Stimulated activated naive CD8-positive, alpha-beta T cell treated with anti-CD3 and anti-CD28 coated beads, Interleukin-15, Interleukin-2, amounts not matched to agents 100 ng/mL and 50 ng/mL, for 24 hours (primary cell): ENCODE data around the gene SH3PXD2A.

Source experiments
- H3K27ac Mint-ChIP-seq: one replicate; pipeline ENCODE4 v1.8.0; 2021; ENCODE audit warnings: mild to moderate bottlenecking, mixed read lengths
- H3K27me3 Mint-ChIP-seq: one replicate; pipeline ENCODE4 v1.8.0; 2021; ENCODE audit warnings: mixed read lengths
- H3K36me3 Mint-ChIP-seq: one replicate; pipeline ENCODE4 v1.8.0; 2021; ENCODE audit warnings: low read depth, mixed read lengths
- H3K4me1 Mint-ChIP-seq: one replicate; pipeline ENCODE4 v1.8.0; 2021; ENCODE audit warnings: low read depth, mixed read lengths
- H3K4me3 Mint-ChIP-seq: one replicate; pipeline ENCODE4 v1.8.0; 2021; ENCODE audit warnings: mild to moderate bottlenecking, mixed read lengths
- H3K9me3 Mint-ChIP-seq: one replicate; pipeline ENCODE4 v1.8.0; 2021; ENCODE audit warnings: mixed read lengths

SH3PXD2A gene

GRCh38 chr10:103569896-103570295, 285.5 kb downstream of the SH3PXD2A start:
- Mint-ChIP-seq H3K4me3 (no peak overlapping the region), H3K4me1 (no peaks in the 10 kb centered on the region)

GRCh38 chr10:103568505-103568904, 286.9 kb downstream of the SH3PXD2A start:
- no peak overlapping the region for H3K27ac Mint-ChIP-seq
- no peaks in the 10 kb centered on the region for H3K36me3 Mint-ChIP-seq
- H3K4me1 Mint-ChIP-seq = no peaks in the 10 kb centered on the region
- no peaks in the 10 kb centered on the region for H3K9me3 Mint-ChIP-seq
- no peaks in the 10 kb centered on the region for H3K27me3 Mint-ChIP-seq
- H3K4me3 Mint-ChIP-seq = no peak overlapping the region

More at GRCh38 chr10:103569896-103570295, 285.5 kb downstream of the SH3PXD2A start:
- no peaks in the 10 kb centered on the region for H3K27me3 Mint-ChIP-seq
- no peaks in the 10 kb centered on the region for H3K9me3 Mint-ChIP-seq
- H3K27ac Mint-ChIP-seq = no peak overlapping the region
- H3K36me3 Mint-ChIP-seq = no peaks in the 10 kb centered on the region

- H3K4me3 Mint-ChIP-seq = no peak overlapping the region
- H3K9me3 Mint-ChIP-seq = no peaks in the 10 kb centered on the region
- H3K27ac Mint-ChIP-seq = no peak overlapping the region
- no peaks in the 10 kb centered on the region for H3K36me3 Mint-ChIP-seq
- H3K4me1 Mint-ChIP-seq = no peaks in the 10 kb centered on the region
- H3K27me3 Mint-ChIP-seq = no peaks in the 10 kb centered on the region
Observed at GRCh38 chr10:103566536-103566935, 288.8 kb downstream of the SH3PXD2A start.

DNA sequence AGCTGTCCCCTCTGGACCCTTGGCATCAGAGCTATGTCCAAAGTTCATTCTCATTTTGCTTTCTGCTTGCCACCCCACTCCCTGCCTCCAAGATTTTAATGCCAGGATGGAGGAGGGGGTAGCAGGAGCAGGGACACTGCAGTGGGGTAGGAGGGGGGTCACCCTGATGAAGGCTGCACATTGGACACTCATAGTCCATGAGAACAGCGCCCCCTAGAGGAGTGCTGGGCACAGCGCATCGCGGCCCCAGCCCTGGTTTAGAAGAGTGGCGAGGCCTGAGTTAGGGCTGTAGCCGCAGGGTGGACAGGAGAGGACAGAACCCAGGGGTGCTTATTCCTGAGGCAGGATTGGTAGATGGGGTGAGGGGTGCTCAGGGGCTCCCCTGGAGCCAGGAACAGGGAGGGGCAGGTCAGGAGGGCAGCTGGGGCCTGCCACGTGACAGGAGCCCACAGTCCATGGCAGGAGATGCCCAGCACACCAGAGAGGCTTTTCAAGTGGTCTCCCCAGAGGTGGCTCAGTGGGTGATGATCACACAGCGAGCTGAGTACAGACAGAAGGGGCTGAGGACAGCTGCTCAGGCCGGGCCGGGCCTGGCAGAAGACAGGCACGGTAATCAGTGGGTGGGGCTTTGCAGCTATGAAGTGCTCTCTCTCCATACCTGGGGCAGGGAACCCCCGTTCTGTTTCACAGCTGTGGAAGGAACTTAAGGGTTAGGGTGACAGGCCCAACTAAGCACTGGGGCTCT, 290.4 kb downstream of the SH3PXD2A start:
- Mint-ChIP-seq H3K4me1 (no peaks in the 10 kb centered on the region), H3K27me3 (peaks cover 3% of the 10 kb centered on the region), H3K36me3 (no peaks in the 10 kb centered on the region), H3K4me3 (no peak overlapping the region), H3K9me3 (no peaks in the 10 kb centered on the region), H3K27ac (no peak overlapping the region)

GRCh38 chr10:103564116-103564501, 291.3 kb downstream of the SH3PXD2A start:
- Mint-ChIP-seq H3K9me3 (no peaks in the 10 kb centered on the region), H3K27me3 (peaks cover 3% of the 10 kb centered on the region), H3K4me1 (no peaks in the 10 kb centered on the region), H3K36me3 (no peaks in the 10 kb centered on the region), H3K4me3 (no peak overlapping the region), H3K27ac (no peak overlapping the region)

DNA sequence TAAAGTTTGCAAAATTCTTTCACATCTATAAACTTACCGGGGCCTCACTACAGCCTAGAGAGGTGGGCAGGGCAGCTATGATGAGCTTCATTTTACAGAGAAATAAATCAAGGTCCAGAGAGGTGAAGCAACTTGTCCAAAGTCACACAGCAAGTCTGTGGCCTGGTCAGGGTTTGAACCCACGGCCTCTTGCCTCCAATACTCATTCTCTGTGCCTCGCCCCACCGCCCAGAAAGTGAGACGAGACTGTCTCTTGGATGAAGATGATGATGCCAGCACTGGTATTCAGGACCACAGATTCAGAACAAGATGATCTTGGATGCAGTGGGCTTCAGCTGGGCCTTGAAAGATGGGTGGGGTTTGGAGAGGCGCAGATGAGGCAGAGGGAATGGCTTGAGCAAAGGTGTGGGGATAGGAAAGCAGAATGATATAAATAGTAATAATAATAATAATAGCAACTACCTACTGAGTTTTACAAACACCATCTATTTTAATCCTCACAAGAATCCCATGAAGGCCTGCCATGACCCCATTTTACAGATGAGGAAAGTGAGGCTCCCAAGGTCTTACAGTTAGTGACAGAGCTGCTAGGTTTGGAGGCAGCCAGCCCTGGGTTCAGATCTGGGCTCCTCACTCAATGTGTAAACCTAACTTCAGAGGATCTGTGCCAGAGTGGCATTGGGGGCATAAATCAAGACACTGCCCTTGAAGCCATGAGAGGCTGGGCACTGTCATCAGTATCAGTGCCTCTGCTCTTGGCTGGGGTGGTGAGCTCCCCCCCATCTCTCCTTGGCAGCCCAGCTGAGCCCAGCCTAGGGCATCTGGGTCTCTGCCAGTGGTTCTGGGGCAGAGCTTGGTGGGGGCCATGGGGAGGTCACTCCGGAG, 291.9 kb downstream of the SH3PXD2A start:
- Mint-ChIP-seq H3K9me3 (no peaks in the 10 kb centered on the region), H3K36me3 (no peaks in the 10 kb centered on the region), H3K4me3 (no peak overlapping the region), H3K27me3 (peaks cover 8% of the 10 kb centered on the region), H3K27ac (no peak overlapping the region), H3K4me1 (no peaks in the 10 kb centered on the region)

DNA sequence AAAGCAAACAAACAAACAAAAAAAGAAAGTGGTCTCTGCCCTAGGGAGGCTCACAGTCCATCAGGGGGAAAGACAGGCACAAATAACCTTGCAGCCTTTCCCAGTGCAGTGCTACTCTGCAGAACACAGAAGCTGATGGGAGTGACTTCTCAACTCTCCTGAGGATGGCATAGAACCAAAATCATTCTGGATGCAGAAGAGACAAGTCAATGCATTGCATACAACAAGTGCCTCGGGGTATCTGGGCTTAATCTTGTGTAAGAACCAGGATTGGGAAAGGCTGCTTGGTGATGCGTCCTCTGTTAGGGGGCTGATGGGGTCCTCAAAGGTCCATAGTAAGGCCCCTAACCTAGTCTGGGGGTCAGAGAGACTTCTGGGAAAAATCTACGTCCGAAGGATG, 293.0 kb downstream of the SH3PXD2A start:
- peaks cover 14% of the 10 kb centered on the region for H3K27me3 Mint-ChIP-seq
- no peak overlapping the region for H3K4me3 Mint-ChIP-seq
- no peaks in the 10 kb centered on the region for H3K9me3 Mint-ChIP-seq
- H3K27ac Mint-ChIP-seq = no peak overlapping the region
- H3K36me3 Mint-ChIP-seq = no peaks in the 10 kb centered on the region
- no peaks in the 10 kb centered on the region for H3K4me1 Mint-ChIP-seq

GRCh38 chr10:103560886-103561285, 294.5 kb downstream of the SH3PXD2A start:
- Mint-ChIP-seq H3K4me1 (peaks cover 4% of the 10 kb centered on the region), H3K9me3 (no peaks in the 10 kb centered on the region), H3K27ac (no peak overlapping the region), H3K27me3 (peaks cover 14% of the 10 kb centered on the region), H3K4me3 (no peak overlapping the region), H3K36me3 (no peaks in the 10 kb centered on the region)

DNA sequence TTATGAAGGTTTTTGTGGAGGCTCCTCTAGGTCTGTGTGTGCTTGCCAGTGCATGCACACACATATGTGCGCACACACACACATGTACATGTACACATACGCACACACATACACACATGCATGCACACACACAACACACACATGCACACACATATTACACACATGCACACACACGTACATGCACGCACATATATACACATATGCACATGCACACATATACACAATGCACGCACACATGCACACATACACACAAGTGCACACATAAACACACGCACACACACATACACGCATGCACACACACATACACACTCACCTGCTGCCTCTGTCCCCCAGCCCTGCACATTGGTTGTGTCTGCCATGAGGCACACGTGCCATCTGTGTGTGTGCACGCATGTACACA, 295.6 kb downstream of the SH3PXD2A start:
- Mint-ChIP-seq H3K27ac (no peak overlapping the region), H3K27me3 (peaks cover 15% of the 10 kb centered on the region), H3K9me3 (no peaks in the 10 kb centered on the region), H3K4me1 (peaks cover 11% of the 10 kb centered on the region), H3K36me3 (no peaks in the 10 kb centered on the region), H3K4me3 (no peak overlapping the region)

DNA sequence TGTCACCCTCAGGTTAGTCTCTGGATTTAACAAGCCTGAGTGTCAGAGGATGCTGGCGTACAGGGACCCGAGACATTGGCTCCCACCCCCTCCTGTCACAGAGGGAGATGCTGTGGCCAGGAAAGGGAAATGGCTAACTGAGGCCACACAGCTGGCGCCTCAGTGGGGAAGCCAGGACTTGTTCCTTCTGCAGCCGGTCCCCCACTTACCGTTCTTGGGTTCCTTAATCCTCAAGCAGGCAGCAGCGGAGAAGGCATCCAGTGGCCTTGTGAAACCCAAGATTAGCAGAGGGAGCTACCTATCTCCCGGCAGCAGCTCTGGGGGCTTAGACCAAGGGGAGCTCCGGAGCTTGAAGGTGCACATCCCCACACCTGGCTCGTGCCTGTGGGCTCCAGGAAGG, 296.5 kb downstream of the SH3PXD2A start:
- H3K9me3 Mint-ChIP-seq = no peaks in the 10 kb centered on the region
- H3K4me1 Mint-ChIP-seq = peaks cover 19% of the 10 kb centered on the region
- H3K27ac Mint-ChIP-seq = no peak overlapping the region
- no peak overlapping the region for H3K4me3 Mint-ChIP-seq
- no peaks in the 10 kb centered on the region for H3K36me3 Mint-ChIP-seq
- H3K27me3 Mint-ChIP-seq = peaks cover 24% of the 10 kb centered on the region

DNA sequence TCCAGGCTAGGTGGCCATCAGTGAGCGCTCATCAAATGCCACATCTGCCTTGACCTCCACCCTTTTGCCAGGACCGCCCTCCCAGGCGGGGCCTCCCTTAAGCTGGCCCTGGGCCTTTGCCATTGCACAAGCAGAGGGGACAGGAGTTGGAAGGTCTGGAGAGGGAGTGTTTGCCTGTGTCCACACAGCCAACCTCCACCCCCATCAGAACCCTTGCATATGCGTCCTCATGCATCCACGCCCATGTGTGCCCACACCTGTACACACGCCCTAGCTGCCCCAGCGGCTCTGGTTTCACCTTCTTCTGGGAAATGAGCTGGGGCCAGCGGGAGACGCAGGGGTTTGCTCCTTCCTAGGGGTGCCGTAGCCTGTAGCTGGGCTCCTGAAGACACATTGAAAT, 297.9 kb downstream of the SH3PXD2A start:
- Mint-ChIP-seq H3K27me3 (peaks cover 30% of the 10 kb centered on the region), H3K36me3 (no peaks in the 10 kb centered on the region), H3K4me1 (peaks cover 23% of the 10 kb centered on the region), H3K9me3 (no peaks in the 10 kb centered on the region), H3K4me3 (no peak overlapping the region), H3K27ac (no peak overlapping the region)

DNA sequence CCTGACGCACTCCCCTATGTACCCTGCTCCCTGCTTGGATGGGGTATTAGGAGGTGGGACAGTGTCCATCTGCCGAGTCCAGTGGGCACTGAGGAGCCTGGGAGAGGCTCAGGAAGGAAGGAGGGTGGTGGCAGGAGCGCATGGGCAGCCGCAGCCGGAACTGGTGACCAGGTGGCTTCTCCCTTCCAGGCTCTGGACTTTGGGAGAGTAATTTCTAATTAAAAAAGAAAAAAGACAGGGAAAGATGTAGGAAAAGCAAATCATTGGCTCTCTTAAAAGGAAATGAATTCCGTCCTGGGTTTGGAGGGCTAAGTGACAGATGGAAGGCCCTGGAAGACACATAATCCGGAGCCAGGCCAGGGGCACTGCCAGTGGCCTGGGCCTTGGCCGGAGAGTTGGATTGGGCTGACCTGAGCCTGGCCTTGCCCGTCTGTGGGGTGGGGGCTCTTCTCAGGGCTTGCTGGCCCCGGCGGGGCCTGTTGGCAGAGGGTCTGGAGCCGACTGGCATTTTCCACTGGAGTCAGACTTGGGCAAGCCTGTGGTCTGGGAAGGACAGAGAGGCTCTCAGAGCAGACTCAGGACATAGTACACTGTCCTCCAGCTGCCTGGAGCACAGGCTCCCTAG, 298.9 kb downstream of the SH3PXD2A start:
- H3K4me3 Mint-ChIP-seq = no peak overlapping the region

GRCh38 chr10:103555712-103556111, 299.7 kb downstream of the SH3PXD2A start:
- H3K4me1 Mint-ChIP-seq = peaks cover 23% of the 10 kb centered on the region
- peak overlapping the region; percentile 7 for H3K4me3 Mint-ChIP-seq
- H3K27me3 Mint-ChIP-seq = peaks cover 31% of the 10 kb centered on the region
- H3K27ac Mint-ChIP-seq = no peak overlapping the region
- no peaks in the 10 kb centered on the region for H3K9me3 Mint-ChIP-seq
- no peaks in the 10 kb centered on the region for H3K36me3 Mint-ChIP-seq

More for the DNA sequence above, 298.9 kb downstream of the SH3PXD2A start:
- no peaks in the 10 kb centered on the region for H3K36me3 Mint-ChIP-seq
- peaks cover 23% of the 10 kb centered on the region for H3K4me1 Mint-ChIP-seq
- peaks cover 31% of the 10 kb centered on the region for H3K27me3 Mint-ChIP-seq
- H3K9me3 Mint-ChIP-seq = no peaks in the 10 kb centered on the region
- no peak overlapping the region for H3K27ac Mint-ChIP-seq

- peak overlapping the region; percentile 7 for H3K4me3 Mint-ChIP-seq
- peaks cover 31% of the 10 kb centered on the region for H3K27me3 Mint-ChIP-seq
- H3K4me1 Mint-ChIP-seq = peaks cover 23% of the 10 kb centered on the region
- no peaks in the 10 kb centered on the region for H3K36me3 Mint-ChIP-seq
- no peak overlapping the region for H3K27ac Mint-ChIP-seq
- no peaks in the 10 kb centered on the region for H3K9me3 Mint-ChIP-seq
Observed at GRCh38 chr10:103555325-103555649, 300.1 kb downstream of the SH3PXD2A start.
